MCF 10A (cell line): Measurements from ENCODE around the gene CHM. TPM values are rescaled to one million over a fixed set of nuclear protein-coding genes. Genes with fewer than 3 reads are reported as not detected.

ENCODE experiments used
- BruUV-seq: library from RNA; stranded (reverse); fragments of 400-500 nt; replicated peaks from 2 replicates; lab custom pipeline; 2021; lab: Mats Ljungman, UMichigan
- CTCF ChIA-PET: fragments of 300-600 bp; sonication (Branson Sonifier 250); formaldehyde crosslinking; extraction: SDS; loops from one replicate; lab custom pipeline; 2021; ENCODE audit warnings: antibody characterized with exemption, inconsistent platforms; lab: Yijun Ruan, JAX
- POLR2A ChIA-PET: fragments of 300-600, 350-650 bp; sonication (Branson Sonifier 250); formaldehyde crosslinking; extraction: SDS; loops from one replicate; lab custom pipeline; 2020; ENCODE audit warnings: antibody characterized with exemption, inconsistent platforms; lab: Yijun Ruan, JAX
- DNase-seq: peaks from one replicate; pipeline ENCODE4 v3.0.0-alpha.2; 2018; ENCODE audit not compliant: unreplicated experiment
- H3K27ac Mint-ChIP-seq: one replicate; pipeline ENCODE4 v1.8.0; 2022; ENCODE audit warnings: mild to moderate bottlenecking, low read depth, mixed read lengths; ENCODE audit not compliant: unreplicated experiment
- H3K27me3 Mint-ChIP-seq: one replicate; pipeline ENCODE4 v1.8.0; 2022; ENCODE audit warnings: mixed read lengths; ENCODE audit not compliant: insufficient read depth, unreplicated experiment
- H3K36me3 Mint-ChIP-seq: one replicate; pipeline ENCODE4 v1.8.0; 2022; ENCODE audit warnings: mild to moderate bottlenecking, moderate library complexity, mixed read lengths; ENCODE audit not compliant: insufficient read depth, unreplicated experiment
- H3K4me1 Mint-ChIP-seq: one replicate; pipeline ENCODE4 v1.8.0; 2022; ENCODE audit warnings: mixed read lengths; ENCODE audit not compliant: insufficient read depth, unreplicated experiment
- H3K4me3 Mint-ChIP-seq: one replicate; pipeline ENCODE4 v1.8.0; 2022; ENCODE audit warnings: mild to moderate bottlenecking, moderate library complexity, mixed read lengths; ENCODE audit not compliant: unreplicated experiment
- H3K9me3 Mint-ChIP-seq: one replicate; pipeline ENCODE4 v1.8.0; 2022; ENCODE audit warnings: mixed read lengths; ENCODE audit not compliant: unreplicated experiment
- intact Hi-C: fragments of 100-400 bp; cut with micrococcal nuclease; formaldehyde crosslinking; loops from 2 replicates; pipeline ENCODE4 v1.14.1; 2022
- total RNA-seq: library from RNA; stranded (reverse); gene quantifications from 2 replicates; pipeline ENCODE4 v1.2.3, GENCODE V29; 2022
- TF ChIP-seq, protein P1 (sequence below): fragments of 200-600 bp; IDR thresholded peaks from one replicate; pipeline ENCODE4 v1.8.0; 2022; ENCODE audit warnings: antibody characterized with exemption, mild to moderate bottlenecking; ENCODE audit not compliant: unreplicated experiment

Gene CHM
- total RNA-seq, 1 experiment from 2014 or later: 38.1 TPM

DNA sequence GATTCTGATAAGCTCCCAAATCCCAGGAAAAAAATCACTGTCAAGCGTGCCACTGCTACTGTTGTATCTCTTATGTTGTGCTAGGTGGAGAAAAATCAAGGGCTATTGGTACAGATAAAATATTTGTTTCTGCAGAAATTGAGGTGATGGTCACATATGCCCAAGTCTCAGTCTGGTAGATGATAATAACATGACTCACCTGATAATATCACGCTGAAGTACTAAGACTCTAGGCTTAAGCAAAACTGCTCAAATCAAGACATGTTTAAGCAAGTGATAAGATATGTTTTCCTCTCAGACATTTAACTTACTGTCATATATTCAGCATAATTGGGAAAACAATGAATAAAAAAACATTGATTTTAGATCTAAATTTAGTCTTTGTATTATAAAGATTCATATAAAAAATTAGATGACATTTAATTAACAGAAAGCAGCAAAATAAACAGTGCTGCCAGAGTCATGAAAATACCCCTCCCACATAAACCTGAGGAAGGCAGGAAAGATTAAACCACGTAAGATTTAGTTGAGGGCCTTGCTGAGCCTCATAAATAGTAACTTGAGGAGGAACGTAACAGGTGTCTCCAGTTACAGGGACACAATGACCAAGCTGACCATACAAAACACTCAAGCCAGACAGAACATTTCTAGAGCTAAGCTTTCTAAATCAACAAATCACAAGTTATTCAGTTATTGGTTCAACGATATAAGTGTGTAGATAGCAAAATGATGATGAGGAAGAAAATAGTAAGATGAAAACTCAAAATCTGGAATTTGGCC, 143.5 kb downstream of the CHM start:
- BruUV-seq: no TSS peak
- no peak for DNase-seq
- Mint-ChIP-seq H3K27me3 (no peaks in the 10 kb centered on the region), H3K9me3 (no peaks in the 10 kb centered on the region), H3K4me3 (no peak overlapping the region), H3K36me3 (no peaks in the 10 kb centered on the region), H3K27ac (no peak overlapping the region), H3K4me1 (no peaks in the 10 kb centered on the region)
- TF ChIP-seq, protein P1, sequence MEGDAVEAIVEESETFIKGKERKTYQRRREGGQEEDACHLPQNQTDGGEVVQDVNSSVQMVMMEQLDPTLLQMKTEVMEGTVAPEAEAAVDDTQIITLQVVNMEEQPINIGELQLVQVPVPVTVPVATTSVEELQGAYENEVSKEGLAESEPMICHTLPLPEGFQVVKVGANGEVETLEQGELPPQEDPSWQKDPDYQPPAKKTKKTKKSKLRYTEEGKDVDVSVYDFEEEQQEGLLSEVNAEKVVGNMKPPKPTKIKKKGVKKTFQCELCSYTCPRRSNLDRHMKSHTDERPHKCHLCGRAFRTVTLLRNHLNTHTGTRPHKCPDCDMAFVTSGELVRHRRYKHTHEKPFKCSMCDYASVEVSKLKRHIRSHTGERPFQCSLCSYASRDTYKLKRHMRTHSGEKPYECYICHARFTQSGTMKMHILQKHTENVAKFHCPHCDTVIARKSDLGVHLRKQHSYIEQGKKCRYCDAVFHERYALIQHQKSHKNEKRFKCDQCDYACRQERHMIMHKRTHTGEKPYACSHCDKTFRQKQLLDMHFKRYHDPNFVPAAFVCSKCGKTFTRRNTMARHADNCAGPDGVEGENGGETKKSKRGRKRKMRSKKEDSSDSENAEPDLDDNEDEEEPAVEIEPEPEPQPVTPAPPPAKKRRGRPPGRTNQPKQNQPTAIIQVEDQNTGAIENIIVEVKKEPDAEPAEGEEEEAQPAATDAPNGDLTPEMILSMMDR: no peak
- ChIA-PET POLR2A (interaction anchor here (0.6 kb wide), 1 partner anchor 156 kb away, joined by 3 read pairs; no protein-coding TSS in a partner anchor), CTCF (interaction anchor here (0.5 kb wide), 1 partner anchor 1039 kb away, joined by 3 read pairs; no protein-coding TSS in a partner anchor)
- intact Hi-C loops: no loop called here

DNA sequence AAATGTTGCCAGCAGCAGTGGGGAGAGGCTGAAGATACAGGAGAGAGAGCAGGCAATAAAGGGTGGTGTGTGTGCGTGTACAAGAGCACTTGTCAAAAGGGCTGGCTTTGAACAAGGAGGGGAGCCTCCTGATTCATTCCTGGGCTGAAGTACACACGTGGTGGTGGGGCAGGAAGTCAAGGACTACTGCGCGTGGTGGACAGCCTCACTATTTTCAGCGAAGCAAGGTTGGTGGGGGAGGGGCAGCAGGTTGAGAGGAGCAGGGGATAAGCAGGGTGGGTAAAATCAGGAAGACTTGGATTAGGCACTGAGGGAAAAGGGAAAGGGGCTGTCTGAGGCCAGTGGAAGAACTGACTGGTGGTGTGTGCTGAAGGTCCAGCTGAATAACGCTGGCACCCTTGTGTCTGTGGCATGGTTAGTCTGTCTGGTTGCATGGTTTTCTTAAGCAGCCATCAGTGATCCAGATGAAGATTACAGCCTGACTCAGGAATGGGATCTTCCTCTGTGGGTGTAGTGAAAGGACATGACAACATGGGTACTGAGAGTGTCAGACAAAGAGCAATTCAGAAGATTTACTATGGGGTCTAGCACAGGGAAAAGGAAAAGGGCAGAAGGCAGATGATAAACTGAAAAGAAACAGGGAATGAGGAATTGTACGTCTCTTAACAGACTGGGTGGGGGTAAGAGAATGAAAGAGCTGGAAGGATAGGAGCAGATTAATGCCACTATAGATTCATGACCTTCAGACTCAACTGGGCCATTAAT, 149.8 kb downstream of the CHM start:
- no peak for DNase-seq
- TF ChIP-seq, protein P1: no peak
- no TSS peak for BruUV-seq
- H3K27me3 Mint-ChIP-seq: no peaks in the 10 kb centered on the region
- H3K27ac Mint-ChIP-seq: no peak overlapping the region
- ChIA-PET POLR2A (no interaction called here), CTCF (no interaction called here)
- no peak overlapping the region for H3K4me3 Mint-ChIP-seq
- intact Hi-C loops: no loop called here
- H3K9me3 Mint-ChIP-seq: no peaks in the 10 kb centered on the region
- H3K36me3 Mint-ChIP-seq: no peaks in the 10 kb centered on the region
- no peaks in the 10 kb centered on the region for H3K4me1 Mint-ChIP-seq

DNA sequence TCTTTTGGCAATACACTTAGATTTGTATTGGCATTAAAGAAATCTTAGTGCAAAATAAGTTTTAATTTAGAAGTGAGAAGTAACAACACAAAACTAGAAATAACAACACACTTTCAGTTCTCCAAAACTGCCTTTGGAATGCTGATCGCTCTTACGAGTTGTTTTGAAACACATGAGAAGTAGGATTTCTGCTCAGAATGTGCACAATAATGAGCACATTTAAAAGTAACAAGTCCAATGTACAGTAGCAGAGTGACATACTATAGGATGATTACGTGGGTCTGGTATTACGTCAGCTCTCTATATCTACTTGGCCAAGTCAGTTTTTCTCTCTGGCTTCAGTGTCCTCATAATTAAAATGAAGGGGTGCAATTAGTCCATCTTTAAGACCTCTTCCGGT, 164.8 kb downstream of the CHM start:
- no peak overlapping the region for H3K4me3 Mint-ChIP-seq

DNA sequence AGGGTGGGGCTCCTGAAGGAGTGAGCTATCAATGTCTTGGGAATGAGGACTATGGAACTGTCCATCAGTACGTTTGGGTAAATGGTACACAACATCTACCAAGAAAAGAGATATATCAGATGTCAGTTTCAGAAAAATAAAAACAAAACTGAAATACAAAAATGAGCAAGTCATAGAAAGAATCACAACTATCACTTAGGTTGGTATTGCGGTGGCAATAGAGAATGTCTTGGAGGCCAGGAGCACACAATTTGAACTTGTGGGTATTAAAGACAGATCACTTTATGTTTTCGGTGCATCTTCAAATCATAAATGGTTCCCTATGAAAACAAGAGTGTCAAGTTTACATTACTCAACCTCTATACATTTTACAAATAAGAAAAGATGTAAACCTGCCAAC, 176.8 kb downstream of the CHM start:
- H3K9me3 Mint-ChIP-seq: peaks cover 14% of the 10 kb centered on the region
- peaks cover 46% of the 10 kb centered on the region for H3K36me3 Mint-ChIP-seq
- H3K4me3 Mint-ChIP-seq: no peak overlapping the region
- intact Hi-C loops: no loop called here
- no peak for DNase-seq
- CTCF ChIA-PET: no interaction called here
- no peak overlapping the region for H3K27ac Mint-ChIP-seq
- POLR2A ChIA-PET: no interaction called here
- H3K27me3 Mint-ChIP-seq: no peaks in the 10 kb centered on the region
- no TSS peak for BruUV-seq
- TF ChIP-seq, protein P1: no peak
- H3K4me1 Mint-ChIP-seq: no peaks in the 10 kb centered on the region

More for the DNA sequence above, 164.8 kb downstream of the CHM start:
- TF ChIP-seq, protein P1: no peak
- BruUV-seq: no TSS peak
- no peak for DNase-seq
- no peaks in the 10 kb centered on the region for H3K27me3 Mint-ChIP-seq
- no peaks in the 10 kb centered on the region for H3K9me3 Mint-ChIP-seq
- H3K36me3 Mint-ChIP-seq: peaks cover 20% of the 10 kb centered on the region
- no peak overlapping the region for H3K27ac Mint-ChIP-seq
- ChIA-PET CTCF (no interaction called here), POLR2A (no interaction called here)
- H3K4me1 Mint-ChIP-seq: no peaks in the 10 kb centered on the region
- intact Hi-C loops: no loop called here
